Left hindlimb (tissue), 1 donor: ENCODE measurements around the gene DENND5A.

ENCODE experiments used
- DNase-seq: peaks from one replicate; pipeline ENCODE4 v3.0.0-alpha.2; 2018

DENND5A gene

DNA sequence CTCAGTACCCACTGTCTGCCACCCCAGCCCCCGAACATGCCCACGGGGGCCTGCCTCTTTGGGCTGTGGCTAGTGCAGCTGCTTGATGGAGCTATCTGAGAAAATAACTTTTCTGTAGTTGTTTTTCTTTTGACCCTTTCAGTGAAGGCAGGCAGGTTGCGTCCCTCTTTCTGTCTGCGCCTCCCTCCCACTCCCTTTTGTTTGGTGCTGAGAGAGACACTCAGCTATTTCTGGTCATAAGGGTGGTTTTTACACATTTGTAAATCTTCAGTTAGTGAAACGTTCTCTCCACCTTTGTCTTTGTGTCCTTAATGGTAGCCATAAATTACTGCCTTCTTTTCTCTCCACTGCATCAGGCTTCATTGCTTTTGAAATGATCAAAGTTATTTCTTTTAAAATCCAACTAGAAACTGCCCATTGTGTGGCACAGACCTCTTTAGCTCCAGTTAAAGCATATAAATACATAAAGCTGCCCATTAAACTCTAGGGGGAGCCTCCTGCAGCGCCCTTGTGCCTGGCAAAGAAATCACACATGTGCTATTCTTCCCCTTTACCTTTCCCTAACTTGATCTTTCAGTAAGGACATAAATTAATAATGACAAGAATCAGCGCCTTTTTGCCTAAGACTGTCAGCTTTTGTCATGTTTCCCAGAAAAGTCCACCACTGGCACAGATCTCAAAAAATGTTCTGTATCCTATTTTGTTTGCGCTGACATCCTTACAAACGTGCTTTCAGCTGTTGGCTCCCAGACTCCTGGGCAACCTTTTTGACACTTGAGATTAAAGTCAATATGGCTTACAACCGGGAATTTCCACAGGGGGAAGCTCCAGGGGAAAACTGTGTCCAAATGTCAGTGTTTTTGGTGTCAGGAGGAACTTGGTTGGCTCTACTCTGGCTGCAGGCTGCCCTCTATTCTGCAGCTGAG lies 172.0 kb downstream of the DENND5A start:
- DNase-seq: no peak

DNA sequence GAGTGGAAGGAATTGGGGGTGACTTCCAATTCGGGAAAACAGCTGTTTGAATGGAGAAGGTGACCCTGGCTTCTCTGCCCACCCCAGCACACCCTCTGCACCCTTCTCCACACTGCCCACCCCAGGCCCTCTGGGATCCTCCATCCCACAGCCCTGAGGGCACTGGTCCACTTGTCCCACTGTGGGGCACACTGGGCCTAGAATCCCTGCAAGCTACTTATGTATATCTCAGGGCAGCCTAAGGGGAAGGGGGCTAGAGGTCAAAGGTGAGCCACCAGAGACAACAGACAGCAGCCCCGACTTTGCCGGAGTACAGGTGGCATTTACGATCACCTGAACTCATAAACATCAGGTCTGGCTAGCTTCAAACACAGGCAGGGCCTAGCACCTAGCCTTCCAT lies 173.1 kb downstream of the DENND5A start:
- no peak for DNase-seq

DNA sequence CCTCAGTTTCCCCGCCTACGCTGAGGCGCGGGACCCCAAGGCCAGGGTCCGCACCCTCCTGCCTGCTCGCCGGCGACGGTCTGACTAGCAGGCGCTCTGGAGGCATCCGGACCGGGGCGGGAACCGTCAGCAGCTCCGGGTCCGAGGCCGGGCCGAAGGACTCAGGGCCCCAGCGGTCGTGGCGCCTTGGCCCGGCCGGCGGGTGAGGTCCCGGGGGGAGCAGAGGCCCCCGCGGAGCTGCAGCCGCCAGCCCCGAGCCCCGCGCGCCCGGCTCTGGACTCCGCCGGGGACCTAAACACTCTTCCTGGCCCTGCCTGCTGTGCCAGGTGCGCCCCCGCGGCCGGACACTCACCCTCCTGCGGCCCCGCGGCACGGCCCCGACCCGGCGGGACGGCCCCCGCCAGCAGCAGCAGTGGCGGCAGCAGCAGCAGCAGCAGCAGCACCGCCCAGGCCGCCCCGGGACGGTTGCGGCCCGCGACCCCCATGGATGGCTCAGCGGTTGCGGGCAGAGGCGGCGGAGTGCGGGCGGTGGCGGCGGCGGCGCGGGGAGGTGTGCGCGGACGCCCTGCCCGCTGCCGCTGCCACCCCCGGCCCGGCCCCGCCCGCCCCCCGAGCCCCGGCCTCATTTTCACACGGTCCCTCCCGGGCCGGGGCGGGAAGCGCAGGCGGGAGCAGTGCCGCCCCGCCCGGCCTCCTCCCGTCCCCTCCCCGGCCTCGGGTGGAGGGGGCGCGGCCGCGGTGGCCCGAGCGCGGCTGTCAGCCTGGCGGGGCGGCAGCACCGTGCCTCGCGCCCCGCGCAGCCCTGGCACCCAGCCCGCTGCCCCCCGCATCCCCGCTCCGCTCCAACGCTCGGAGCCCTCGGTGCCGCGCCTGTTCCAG lies 173.9 kb downstream of the DENND5A start, which contains the start of gene SCUBE2:
Gene SCUBE2 (minus strand): TSS at position 556 of the 879 bp plus-strand sequence. CDS start 71 bp downstream, at position 485.
- DNase-seq: no peak

DNA sequence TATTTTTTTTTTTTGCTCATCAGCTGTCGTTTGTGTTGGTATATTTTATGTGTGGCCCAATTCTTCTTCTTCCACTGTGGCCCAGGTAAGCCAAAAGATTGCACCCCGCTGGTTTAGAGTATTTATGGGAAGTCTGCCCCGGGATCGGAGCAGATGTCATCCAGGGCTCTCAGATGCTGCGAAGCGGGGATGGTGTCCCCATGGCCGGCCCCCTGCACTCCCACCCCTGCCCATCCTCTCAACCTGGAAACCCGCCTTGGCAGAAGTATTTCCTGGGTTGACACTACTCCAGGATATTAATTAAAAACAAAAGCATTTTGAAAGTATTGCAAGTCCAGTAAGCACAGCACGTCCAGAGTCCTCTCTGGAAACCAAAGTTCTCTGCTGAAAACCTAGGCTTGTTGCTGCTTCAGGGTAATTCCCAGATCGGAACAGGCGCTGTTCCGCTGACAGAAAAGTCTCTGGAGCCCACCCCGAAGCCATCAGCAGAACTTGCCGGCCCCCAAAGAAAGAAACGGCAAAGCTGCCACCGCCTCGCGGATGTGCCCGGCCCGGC lies 174.6 kb downstream of the DENND5A start:
- DNase-seq: no peak

DNA sequence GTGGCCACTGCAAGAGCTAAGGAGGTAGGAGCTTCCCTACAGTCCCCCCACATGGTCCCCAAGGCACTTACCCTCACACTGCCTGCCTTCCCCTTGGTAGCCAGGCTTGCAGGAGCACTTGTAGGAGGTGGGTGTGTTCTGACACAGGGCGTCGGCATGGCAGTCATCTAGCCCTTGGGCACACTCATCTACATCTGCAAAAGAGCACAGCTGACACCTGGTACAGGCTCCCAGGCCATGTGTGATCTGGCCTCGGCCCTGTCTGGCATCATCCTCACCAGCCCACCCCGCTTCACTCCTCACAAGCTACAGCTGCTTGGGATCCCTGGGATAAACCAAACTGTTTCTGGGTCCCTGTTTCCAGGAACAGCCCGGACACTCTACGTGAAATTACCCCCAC lies 175.5 kb downstream of the DENND5A start:
- no peak for DNase-seq

DNA sequence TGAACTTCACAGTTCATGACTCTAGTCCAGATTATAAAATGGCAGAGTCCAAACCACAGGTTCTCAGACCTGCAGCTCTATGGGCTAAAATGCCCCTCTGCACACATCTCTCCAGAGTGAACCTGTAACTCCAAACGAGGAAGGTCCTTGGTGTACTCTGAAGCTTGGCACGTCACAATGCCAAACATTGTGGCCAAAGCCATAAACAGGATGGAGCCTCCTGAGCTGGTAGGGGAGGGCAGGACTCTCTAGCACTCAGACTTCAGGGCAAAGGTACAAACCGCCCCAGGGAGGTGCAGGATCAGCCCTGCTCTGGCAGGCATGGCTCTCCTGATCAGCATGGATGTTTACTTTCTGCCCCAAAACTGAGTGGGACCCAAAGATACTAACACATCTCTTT lies 176.1 kb downstream of the DENND5A start:
- no peak for DNase-seq
